Right renal cortex interstitium (tissue), 3 donors: ENCODE results near the gene RPL27A. TPM values are rescaled to one million over a fixed set of nuclear protein-coding genes. Genes with fewer than 3 reads are reported as not detected.

ENCODE experiments used
- DNase-seq, 3 donors: peaks; one replicate each; pipeline ENCODE4 v3.0.0-alpha.2; 2013; ENCODE audit warnings: low read depth in 3 of 3, low spot score in 2 of 3
- polyA plus RNA-seq, 3 donors: library from polyadenylated mRNA; unstranded; fragments of 120-200 nt; gene quantifications; one replicate each; pipeline ENCODE4 v1.2.1, GENCODE V29; 2013; ENCODE audit not compliant: insufficient read length in 3 of 3

RPL27A gene
- polyA plus RNA-seq, 3 donors = 1,900 to 2,183 (median 2,002) TPM

DNA sequence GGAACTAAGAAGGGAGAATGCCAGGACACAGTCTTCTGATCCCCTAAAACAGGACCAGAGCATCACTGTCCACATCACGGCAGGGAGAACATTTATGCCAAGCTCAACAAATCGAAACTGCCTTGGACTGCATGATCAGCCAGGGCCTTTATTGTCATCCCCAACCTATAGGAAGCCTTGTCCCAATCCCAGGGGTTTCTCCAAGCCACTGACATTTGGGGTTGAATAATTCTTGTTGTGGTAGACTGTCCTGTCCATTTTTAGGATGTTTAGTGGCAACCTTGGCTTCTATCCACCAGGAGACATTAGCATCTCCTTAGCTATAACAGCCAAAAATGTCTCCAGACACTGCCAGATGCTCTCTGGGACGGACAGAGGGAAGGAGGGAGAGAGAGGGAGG is 37.1 kb downstream of the RPL27A start:
- no peak for DNase-seq

DNA sequence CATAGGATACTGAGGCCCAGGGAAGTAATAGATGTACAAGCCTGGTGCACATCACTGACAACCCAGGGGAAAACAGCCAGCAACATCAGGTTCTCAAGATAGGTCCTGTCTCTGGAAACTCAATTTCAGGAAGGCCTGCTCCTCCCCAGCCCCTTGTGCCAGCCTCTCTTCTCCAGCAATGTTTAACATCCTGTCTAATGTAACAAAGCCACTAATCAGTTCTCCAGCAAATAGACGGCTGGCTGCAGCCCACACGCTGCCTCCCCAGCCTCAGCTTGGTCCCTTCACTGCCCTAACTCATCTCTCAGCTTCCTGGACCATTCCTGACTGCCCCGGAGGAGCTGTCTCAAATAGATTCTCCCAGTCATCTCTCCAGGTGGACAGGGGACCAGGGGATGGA is 37.8 kb downstream of the RPL27A start:
- no peak for DNase-seq

DNA sequence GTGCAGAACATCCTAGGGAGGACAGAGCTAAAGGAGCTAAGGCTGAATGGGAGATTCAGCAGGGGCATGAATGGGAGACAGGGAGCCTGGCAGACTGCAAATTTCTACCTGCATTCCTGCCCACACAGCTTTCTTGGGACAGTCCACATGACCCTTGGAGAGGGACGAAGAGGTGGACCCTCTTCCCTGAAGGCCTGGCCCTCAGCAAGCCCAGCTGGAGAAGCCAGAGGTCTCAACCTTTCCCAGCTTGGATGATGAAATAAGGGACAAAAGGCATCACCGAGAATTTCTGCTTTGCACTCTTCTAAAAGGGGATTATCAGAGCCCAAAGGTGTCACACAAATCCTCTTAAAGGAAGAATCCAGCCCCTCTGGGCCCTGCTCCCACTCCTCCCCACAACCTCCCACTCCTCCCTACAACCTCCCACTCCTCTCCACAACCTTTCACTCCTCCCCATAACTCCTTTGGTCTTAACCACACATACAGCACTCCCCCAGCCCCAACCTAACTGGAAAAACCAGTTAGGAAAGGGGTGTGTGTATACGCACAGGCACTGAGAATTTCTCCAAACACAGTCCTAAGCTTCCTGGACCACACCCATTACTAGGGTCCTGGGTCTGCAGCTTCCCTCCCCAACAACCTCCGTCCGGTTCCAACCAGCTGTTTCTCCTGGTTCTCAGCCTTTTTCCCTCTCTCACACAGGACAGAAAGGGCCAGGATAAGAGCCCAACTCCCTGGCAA is 38.4 kb downstream of the RPL27A start:
- DNase-seq = no peak

DNA sequence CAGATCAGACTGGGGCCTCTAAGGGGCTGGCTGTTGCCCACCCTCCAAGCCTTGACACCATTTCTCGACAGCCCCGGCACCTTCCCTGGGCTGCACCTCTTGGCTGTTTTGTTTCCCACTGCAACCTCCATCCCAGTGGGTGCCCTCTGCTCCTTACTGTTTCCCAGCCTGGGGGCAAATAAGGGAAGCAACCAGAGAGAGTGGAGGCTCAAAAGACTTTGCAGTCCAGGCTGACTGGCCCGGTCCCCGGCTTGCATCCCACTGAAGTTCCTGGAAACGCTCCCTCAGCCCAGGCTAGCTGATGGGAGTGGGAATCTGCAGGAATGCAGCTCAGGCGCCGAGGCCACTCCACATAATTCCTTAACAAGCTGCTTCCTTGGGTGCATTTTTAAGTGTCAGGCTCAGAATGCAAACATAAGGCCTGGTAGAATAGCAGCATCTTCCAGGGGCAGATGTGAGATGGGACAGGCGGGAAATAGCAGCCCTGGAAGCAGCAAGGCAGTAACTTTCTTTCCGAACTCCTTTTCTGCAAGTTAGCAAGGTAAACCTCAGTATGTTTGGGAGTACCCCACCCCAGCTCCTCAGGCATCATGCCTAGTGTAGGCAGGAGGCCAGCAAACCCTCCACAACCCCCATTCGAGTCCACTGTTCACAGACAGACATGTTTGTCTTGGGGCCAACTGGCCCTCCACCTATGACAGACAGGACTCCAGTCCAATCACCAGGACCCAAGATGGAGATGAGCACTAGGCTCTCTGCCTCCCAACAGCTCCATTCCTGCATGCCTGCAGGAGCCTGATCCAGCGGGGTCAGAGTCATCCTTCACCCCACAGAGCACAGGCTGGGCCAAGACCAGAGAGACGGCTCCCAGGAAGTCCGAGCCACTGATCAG is 39.3 kb downstream of the RPL27A start:
- no peak for DNase-seq

DNA sequence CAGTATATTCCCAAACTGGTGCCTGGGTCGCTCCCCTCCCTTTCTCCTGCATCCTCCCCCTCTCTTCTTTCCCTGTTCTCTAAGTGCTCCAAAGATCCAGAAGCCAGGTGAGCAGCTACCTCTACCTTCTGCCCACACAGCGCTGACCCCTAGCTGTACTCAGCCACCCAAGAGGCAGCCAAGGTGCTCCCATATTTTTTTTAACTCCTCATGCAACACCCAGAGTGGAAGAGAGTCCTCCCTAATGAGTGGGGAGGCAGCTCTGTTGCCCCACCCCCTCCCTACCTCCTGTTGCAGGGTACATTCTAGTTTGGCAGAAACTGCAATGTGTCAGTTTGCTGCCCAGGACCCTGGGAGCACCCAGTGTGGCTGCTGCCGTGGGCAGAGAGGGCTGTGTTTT is 40.2 kb downstream of the RPL27A start:
- no peak for DNase-seq

DNA sequence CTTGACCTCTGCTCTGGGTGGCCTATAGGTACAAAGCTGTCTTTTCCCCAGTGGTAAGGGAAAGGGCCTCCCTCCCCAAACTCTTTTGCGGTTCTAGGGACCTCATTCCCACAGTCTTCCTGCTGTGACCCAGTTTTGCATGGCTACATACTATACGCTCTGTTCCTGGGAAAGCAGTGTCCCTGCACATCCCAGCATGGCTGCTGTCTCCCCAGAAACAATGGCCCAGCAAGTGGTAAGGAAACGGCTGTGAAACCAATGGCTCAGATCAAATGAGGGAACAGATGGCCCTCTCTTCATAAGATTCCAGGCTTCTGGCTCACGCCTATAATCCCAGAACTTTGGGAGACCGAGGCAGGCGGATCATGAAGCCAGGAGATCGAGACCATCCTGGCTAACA is 41.1 kb downstream of the RPL27A start:
- DNase-seq = no peak

DNA sequence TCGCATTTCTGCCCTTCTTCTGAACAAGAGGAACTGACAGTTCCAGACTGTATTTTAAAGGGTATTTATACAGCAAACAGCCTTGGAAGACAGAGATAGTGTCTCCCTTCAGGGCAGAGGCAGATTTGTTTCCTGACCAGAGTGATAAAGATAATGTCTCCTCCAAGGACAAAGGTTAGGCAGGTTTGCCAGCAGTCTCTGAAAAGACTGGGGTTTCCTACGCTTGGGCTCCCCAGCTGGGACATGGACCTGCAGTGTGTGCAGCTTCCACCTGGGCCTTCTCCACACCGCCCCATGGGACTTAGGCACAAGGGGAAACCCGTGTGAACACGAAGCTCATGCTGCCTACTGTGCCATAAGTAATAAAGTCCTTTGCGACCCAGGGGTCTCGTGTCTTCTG is 42.1 kb downstream of the RPL27A start:
- no peak for DNase-seq

DNA sequence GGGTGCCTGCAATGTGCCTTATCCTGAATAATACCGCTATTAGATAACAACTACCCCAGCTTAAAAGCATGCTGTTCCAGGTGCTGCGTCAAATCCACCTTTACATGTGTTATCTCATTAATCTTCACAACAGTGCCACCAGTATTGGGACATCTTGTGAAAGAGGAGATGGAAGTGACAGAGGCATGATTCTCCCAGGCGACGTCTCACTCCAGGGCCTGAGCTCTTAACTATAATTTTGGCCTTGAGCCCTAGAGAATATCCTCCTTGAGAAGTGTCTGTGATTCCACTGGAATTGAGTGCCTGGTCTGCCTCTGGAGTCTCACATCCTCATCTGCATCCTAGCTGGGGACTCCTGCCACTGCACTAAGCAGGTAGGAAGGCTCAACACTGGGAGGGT is 43.8 kb downstream of the RPL27A start:
- DNase-seq = no peak

DNA sequence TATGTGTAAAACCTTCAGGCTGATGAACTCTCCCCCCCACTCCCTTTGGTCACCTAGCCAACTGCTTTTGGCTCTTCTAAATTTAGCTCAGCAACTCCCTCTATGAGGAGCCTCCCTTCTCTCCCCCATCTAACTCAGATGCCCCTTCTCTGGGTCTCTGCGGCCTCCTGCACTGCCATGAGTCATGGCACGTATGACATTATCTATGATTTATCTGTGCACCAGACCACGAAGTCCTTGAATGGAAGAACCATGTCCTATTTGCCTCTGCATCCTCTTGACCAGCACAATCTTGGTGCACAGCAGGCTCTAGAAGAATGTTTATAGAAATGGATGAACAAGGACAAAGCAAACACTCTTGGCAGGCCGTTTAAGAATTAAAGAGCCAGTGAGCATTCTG is 46.0 kb downstream of the RPL27A start:
- no peak for DNase-seq

DNA sequence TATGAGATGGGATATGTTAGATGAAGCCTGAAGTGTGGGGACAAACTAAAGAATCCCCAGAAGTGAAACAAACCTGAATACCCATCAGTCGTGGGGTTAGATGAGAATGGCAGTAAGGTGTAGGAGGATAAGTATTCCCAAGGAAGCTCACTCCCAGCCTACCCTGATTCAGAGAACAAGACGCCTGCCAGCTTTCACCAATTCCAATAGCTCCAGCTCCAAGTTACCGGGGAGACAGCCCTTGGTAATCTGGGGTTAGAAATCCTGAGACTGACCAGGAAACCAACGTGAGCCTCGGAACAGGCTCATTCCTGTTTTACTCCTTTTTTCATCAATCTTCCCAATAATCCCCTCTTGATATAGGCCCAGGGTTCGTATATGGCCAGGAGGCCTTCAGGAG is 46.5 kb downstream of the RPL27A start:
- DNase-seq = no peak

DNA sequence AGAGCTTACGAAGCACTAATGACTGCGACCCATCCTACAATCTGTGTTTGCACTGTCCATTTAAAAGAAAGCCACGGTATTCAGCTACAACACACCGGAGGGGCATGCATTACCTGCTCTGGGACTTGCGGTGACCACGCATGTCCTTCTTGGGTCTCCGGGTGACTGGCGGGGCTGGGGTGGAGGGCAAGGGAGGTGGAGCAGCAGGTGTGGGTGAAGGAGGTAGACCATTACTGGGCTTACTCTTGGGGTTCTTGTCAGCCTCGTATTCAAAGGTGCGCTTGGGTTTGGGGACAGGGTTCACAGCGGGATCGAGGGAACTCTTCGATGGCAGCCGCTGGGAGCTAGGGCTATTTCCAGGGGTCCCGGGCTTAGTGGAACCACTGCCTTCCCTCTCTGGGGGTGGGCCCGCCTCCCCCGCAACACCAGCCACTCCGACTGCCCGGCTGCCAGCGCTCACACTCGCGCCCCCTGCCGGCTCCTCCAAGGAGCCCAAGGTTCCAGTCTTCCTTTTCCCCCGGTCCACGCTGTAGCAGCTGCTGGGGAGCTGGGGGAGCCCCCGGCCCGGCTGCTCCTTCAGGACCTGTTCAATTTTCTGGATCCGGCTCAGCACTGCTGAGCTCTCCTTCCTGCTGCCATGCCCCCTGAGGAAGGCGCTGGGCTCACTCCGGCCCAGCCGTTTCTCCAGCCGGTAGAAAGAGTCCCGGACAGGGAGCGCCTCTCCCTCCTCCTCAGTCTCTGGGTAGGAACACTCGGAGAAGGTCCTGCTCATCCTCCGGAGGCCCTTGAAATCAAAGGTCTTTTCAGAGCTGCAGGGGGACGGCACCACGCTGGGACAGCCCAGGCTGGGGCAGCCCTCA is 47.5 kb downstream of the RPL27A start:
- DNase-seq = no peak

DNA sequence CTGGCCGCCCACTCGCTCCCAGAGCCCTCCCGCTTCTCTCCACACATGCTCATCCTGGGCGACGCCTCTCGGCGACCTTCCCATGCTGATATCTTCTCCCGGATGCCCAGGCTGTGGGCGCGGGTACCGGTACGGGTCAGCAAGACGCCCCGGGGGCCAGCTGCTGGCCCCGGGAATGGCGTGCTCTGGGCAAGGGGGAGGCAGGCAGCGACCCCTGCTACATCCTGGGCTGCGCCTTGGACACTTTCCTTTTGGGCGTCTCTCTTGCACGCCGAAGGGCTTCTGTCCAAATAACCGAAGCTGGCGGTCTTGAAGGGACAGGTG is 48.1 kb downstream of the RPL27A start:
- no peak for DNase-seq

DNA sequence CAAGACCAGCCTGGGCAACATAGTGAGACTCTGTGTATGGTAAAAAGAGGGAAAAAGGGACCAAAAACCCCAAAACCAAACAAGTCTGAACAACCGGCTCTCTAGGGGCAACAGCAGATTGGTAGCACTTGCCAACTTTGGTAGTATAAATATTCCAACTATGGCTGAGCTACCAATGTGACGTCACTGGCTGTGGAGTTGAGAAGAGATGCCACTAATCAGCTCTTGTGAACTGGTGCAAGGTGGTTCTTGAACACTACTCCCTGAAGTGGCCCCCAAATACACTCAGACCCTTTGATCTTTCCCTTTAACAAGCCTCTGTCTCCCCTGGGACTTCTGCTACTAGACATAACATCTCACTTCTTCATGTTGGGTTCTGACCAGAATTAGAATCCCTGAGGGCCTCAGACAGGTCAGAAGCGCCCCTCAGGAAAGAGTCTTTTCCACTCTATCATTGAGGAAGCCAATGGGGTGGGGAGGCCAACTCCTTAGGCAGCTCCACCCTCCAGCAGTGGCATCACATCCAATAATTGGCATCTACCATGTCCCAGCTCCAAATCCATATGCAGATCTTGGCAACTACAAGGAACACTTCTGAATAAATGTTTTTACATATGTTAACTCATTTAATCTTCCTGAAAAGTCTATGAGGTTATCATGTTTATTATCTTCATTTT is 49.2 kb downstream of the RPL27A start:
- DNase-seq = no peak

DNA sequence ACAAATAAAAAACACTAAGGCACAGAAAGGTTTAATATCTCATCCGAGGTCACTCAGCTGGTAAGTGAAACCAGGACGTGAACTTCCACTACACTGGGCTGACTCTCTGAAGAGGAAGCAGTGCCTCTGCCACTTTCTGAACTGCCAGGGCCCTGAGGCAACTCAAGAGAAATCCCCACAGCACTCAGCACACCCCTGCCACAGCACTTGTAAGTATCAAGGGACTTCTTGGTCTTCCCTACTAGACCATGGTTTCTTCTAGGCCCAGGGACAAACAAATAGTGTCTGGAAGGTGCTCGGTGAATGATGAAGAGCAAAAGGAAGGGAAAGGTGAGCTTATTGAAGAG is 49.7 kb downstream of the RPL27A start:
- DNase-seq = no peak

DNA sequence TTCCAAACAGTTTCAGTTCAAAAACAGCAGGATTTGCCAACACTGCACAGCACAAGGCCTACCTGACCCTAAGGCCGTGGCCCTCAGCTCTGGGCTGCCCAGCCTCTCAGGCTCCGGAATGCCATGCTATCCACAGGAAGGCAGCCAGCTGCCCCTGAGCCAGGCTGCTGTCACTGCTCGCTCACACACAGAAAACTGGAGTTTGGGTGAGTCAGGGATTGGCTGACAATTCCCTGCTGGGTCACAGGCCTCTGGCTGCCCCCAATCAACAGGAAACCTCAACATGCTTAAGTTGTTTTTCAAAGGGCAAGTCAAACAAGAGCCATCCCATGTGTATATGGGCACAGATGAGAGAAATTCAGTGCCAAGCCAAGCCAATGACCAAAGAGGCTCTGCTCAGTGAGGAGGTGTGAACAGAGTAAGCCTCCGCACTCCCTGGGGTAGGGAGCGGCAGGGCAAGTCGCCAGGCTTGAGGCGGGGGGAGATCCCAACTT is 50.2 kb downstream of the RPL27A start:
- DNase-seq = no peak

DNA sequence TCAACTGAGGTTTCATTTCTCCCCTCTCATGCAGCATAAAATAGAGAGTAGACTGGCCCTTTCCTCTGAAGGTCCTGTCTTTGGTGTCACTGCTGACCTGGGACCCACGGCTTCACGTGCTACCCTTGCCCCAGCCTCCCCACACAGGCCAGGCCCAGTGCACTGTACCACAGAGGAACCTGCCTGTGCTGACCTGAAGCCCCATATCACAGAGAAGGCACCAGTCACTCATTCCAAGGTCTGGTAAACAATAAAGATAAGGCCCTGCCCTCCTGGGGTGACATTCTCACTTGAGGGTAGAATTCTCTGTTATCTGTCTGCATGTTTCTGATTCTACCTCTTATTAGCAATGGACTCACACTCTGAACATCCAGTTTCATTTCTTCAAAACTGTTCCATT is 51.3 kb downstream of the RPL27A start:
- no peak for DNase-seq

DNA sequence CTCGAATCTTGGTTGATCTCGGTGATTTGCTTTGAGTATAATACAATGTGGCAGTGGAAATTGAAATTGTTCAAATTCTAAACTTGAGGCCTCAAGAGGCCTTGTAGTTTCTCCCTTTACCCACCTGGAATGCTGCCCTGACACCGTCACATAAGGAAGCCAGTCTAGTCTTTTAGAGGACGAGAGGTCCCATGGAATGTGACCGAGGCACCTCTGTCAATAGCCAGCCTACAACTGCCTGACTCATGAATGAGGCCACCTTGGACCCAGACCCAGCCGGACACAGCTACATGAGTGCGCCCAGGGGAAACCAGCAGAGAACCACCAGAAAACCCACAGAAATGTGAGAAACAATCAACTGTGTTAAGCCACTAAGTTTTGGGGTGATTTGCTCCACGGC is 52.5 kb downstream of the RPL27A start:
- no peak for DNase-seq

DNA sequence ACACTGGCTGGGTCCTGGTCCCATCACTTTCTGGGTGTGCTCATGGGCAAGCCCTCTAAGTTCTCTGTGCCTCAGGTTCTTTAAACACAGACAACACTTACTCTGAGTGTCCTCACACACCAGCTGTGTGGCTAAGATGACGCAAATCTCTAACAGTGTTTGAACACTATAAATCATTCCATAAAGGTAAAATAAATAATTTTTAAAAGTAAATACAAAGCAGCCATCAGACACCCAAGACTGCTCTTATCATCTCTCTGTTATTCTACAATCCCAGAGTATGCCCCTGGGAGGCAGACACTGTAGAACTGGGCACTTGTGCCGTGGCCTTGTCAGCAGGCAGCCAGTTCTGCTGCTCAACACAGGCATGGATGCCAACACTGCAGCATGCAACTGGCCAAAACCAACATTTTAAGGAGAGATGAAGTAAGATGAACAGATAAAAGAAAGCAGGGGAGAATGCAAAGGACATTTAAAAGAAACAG is 56.8 kb downstream of the RPL27A start:
- DNase-seq = no peak
